Lower leg skin (tissue), 3 donors: ENCODE measurements around the gene TRPM3.

Source experiments
- CTCF ChIP-seq, 3 donors: fragments of 450-650 bp; IDR thresholded peaks; one replicate each; pipeline ENCODE4 v1.5.1; 2016; ENCODE audit warnings: antibody characterized with exemption in 3 of 3, mild to moderate bottlenecking in 3 of 3, moderate library complexity in 2 of 3
- POLR2A ChIP-seq, 2 donors: fragments of 450-650 bp; IDR thresholded peaks; one replicate each; pipeline ENCODE4 v1.6.1; 2016 to 2017; ENCODE audit warnings: antibody characterized with exemption in 2 of 2, mild to moderate bottlenecking in 1 of 2, moderate library complexity in 1 of 2

- no peak for TF ChIP-seq CTCF (IDR thresholded peaks at IDR 0.05)
- TF ChIP-seq POLR2A (IDR thresholded peaks at IDR 0.05) = no peak
Measured at GRCh38 chr9:71025201-71025600, 96.2 kb downstream of the TRPM3 start.
